ENCODE results near the gene CAND2. TPM values are rescaled to one million over a fixed set of nuclear protein-coding genes. Genes with fewer than 3 reads are reported as not detected.

CAND2 gene
- total and polyA plus RNA-seq, 9 of the 15 experiments (the other 6 are each of a cell fraction or from before 2014, with no cell fraction given) = 0.91 to 14.9 (median 4.3) TPM

DNA sequence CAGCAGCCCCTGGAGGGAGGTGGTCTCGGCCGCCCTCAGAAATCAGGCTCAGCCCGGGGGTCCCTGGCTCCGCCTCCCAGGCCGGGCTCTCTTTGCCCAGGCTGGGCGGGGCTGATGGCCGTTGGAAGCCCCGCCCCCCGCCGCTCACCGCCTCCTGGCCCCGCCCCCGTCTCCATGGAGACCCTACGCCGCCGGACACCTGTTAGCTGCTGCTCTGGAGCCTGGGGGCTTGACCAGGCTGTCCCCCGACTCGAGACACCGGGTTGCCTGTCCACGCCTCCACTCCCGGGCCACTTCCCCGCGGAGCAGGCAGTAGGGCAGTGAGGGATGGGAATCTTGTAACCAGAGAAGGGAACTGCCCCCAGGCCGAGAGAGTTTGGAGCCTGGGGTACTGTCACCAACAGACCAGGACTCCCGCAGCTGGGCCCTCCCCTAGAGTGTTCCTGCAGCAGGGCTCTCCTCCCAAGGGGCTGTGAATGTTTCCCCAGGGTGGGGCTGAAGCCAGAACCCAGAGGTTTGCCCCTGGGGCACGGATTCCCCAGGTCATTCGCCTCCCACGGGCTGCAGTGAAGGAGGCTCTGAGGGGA is 72.6 kb downstream of the CAND2 start (continued):
- TF ChIP-seq, protein P1, sequence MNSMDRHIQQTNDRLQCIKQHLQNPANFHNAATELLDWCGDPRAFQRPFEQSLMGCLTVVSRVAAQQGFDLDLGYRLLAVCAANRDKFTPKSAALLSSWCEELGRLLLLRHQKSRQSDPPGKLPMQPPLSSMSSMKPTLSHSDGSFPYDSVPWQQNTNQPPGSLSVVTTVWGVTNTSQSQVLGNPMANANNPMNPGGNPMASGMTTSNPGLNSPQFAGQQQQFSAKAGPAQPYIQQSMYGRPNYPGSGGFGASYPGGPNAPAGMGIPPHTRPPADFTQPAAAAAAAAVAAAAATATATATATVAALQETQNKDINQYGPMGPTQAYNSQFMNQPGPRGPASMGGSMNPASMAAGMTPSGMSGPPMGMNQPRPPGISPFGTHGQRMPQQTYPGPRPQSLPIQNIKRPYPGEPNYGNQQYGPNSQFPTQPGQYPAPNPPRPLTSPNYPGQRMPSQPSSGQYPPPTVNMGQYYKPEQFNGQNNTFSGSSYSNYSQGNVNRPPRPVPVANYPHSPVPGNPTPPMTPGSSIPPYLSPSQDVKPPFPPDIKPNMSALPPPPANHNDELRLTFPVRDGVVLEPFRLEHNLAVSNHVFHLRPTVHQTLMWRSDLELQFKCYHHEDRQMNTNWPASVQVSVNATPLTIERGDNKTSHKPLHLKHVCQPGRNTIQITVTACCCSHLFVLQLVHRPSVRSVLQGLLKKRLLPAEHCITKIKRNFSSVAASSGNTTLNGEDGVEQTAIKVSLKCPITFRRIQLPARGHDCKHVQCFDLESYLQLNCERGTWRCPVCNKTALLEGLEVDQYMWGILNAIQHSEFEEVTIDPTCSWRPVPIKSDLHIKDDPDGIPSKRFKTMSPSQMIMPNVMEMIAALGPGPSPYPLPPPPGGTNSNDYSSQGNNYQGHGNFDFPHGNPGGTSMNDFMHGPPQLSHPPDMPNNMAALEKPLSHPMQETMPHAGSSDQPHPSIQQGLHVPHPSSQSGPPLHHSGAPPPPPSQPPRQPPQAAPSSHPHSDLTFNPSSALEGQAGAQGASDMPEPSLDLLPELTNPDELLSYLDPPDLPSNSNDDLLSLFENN (IDR thresholded peaks at IDR 0.05; ENCODE audit: low read depth in 2 of 2, low read length in 2 of 2) = no peak
- TF ChIP-seq ZNF263 (CRISPR knock-in tag; IDR thresholded peaks at IDR 0.05; ENCODE audit: borderline replicate concordance) (no peak), ZBTB1 (CRISPR knock-in tag; IDR thresholded peaks at IDR 0.05; ENCODE audit: borderline replicate concordance, low read depth) (no peak), SAFB2 (IDR thresholded peaks at IDR 0.05; ENCODE audit: borderline replicate concordance, low read depth, low read length, severe bottlenecking) (no peak), NCOA6 (IDR thresholded peaks at IDR 0.05) (no peak), POLR2AphosphoS2 (IDR thresholded peaks at IDR 0.05; ENCODE audit: low read length) (no peak), KDM5B (IDR thresholded peaks at IDR 0.05; ENCODE audit: insufficient replicate concordance, low read depth, low read length) (no peak), ZNF140 (CRISPR knock-in tag; IDR thresholded peaks at IDR 0.05) (no peak), RFX1 (IDR thresholded peaks at IDR 0.05) (peak; percentile 92), EHMT2 (IDR thresholded peaks at IDR 0.05) (no peak), DMBX1 (CRISPR knock-in tag; IDR thresholded peaks at IDR 0.05; ENCODE audit: borderline replicate concordance) (no peak), ZNF274 (IDR thresholded peaks at IDR 0.05; ENCODE audit: borderline replicate concordance, low read depth, low read length) (no peak), KHSRP (IDR thresholded peaks at IDR 0.05) (no peak), XRCC5 (IDR thresholded peaks at IDR 0.05; ENCODE audit: low read depth, low read length) (no peak), SIN3B (IDR thresholded peaks at IDR 0.05; ENCODE audit: low read depth) (peak; percentile 10; the same call in 1 of the 2 replicates), HNRNPUL1 (IDR thresholded peaks at IDR 0.05; ENCODE audit: low read length) (no peak)
- TF ChIP-seq, protein P2, sequence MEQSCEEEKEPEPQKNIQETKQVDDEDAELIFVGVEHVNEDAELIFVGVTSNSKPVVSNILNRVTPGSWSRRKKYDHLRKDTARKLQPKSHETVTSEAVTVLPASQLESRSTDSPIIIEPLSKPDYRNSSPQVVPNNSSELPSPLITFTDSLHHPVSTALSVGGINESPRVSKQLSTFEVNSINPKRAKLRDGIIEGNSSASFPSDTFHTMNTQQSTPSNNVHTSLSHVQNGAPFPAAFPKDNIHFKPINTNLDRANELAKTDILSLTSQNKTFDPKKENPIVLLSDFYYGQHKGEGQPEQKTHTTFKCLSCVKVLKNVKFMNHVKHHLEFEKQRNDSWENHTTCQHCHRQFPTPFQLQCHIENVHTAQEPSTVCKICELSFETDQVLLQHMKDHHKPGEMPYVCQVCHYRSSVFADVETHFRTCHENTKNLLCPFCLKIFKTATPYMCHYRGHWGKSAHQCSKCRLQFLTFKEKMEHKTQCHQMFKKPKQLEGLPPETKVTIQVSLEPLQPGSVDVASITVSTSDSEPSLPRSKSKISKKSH (CRISPR knock-in tag; IDR thresholded peaks at IDR 0.05) = no peak
- TF ChIP-seq, protein P3, sequence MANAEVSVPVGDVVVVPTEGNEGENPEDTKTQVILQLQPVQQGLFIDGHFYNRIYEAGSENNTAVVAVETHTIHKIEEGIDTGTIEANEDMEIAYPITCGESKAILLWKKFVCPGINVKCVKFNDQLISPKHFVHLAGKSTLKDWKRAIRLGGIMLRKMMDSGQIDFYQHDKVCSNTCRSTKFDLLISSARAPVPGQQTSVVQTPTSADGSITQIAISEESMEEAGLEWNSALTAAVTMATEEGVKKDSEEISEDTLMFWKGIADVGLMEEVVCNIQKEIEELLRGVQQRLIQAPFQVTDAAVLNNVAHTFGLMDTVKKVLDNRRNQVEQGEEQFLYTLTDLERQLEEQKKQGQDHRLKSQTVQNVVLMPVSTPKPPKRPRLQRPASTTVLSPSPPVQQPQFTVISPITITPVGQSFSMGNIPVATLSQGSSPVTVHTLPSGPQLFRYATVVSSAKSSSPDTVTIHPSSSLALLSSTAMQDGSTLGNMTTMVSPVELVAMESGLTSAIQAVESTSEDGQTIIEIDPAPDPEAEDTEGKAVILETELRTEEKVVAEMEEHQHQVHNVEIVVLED (CRISPR knock-in tag; IDR thresholded peaks at IDR 0.05) = no peak
- TF ChIP-seq, protein P4, sequence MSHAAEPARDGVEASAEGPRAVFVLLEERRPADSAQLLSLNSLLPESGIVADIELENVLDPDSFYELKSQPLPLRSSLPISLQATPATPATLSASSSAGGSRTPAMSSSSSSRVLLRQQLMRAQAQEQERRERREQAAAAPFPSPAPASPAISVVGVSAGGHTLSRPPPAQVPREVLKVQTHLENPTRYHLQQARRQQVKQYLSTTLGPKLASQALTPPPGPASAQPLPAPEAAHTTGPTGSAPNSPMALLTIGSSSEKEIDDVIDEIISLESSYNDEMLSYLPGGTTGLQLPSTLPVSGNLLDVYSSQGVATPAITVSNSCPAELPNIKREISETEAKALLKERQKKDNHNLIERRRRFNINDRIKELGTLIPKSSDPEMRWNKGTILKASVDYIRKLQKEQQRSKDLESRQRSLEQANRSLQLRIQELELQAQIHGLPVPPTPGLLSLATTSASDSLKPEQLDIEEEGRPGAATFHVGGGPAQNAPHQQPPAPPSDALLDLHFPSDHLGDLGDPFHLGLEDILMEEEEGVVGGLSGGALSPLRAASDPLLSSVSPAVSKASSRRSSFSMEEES (CRISPR knock-in tag; IDR thresholded peaks at IDR 0.05) = no peak
- TF ChIP-seq, protein P5, sequence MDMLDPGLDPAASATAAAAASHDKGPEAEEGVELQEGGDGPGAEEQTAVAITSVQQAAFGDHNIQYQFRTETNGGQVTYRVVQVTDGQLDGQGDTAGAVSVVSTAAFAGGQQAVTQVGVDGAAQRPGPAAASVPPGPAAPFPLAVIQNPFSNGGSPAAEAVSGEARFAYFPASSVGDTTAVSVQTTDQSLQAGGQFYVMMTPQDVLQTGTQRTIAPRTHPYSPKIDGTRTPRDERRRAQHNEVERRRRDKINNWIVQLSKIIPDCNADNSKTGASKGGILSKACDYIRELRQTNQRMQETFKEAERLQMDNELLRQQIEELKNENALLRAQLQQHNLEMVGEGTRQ (CRISPR knock-in tag; IDR thresholded peaks at IDR 0.05) = no peak

Measured in K562 (cell line).